NT2/D1 (cell line): ENCODE results near the gene PCDHGA7.

ENCODE experiments used
- DNase-seq: peaks from one replicate; pipeline ENCODE4 v3.0.0-alpha.2; 2011; ENCODE audit warnings: low read depth, low spot score
- H3K27me3 ChIP-seq: 2 replicates; pipeline ENCODE4 v1.6.0; 2011; ENCODE audit warnings: mild to moderate bottlenecking; ENCODE audit not compliant: insufficient read length, insufficient read depth
- H3K36me3 ChIP-seq: 2 replicates; pipeline ENCODE4 v1.6.1; 2011; ENCODE audit warnings: mild to moderate bottlenecking, low read length, mixed read lengths; ENCODE audit not compliant: insufficient read depth, insufficient read length
- H3K4me1 ChIP-seq: 2 replicates; pipeline ENCODE4 v1.5.1; 2011; ENCODE audit not compliant: insufficient read depth, insufficient read length
- H3K4me3 ChIP-seq: 2 replicates; pipeline ENCODE4 v1.5.1; 2011; ENCODE audit warnings: low read depth; ENCODE audit not compliant: insufficient read length
- H3K9ac ChIP-seq: 2 replicates; pipeline ENCODE4 v1.6.0; 2011; ENCODE audit warnings: low read depth; ENCODE audit not compliant: insufficient read length
- H3K9me3 ChIP-seq: 2 replicates; pipeline ENCODE4 v1.5.1; 2011; ENCODE audit warnings: mild to moderate bottlenecking, low read length; ENCODE audit not compliant: insufficient read depth
- SUZ12 ChIP-seq: IDR thresholded peaks from 2 replicates; pipeline ENCODE4 v1.6.1; 2011; ENCODE audit not compliant: insufficient read length, insufficient read depth; ENCODE audit errors: extremely low read depth
- YY1 ChIP-seq: IDR thresholded peaks from 2 replicates; pipeline ENCODE4 v1.6.1; 2011; ENCODE audit not compliant: insufficient read length, insufficient read depth
- ZNF274 ChIP-seq: IDR thresholded peaks from 2 replicates; pipeline ENCODE4 v1.6.1; 2011; ENCODE audit warnings: mild to moderate bottlenecking, low read depth, low read length

PCDHGA7 gene

GRCh38 chr5:141434006-141434405, 51.5 kb downstream of the PCDHGA7 start:
- Histone ChIP-seq H3K4me3 (no peak overlapping the region), H3K4me1 (no peaks in the 10 kb centered on the region), H3K27me3 (no peaks in the 10 kb centered on the region), H3K9me3 (peaks cover 18% of the 10 kb centered on the region; the same call in 1 of the 2 replicates), H3K9ac (no peak overlapping the region), H3K36me3 (no peaks in the 10 kb centered on the region)
- no peak for DNase-seq
- no peak for TF ChIP-seq YY1
- no peak for TF ChIP-seq SUZ12
- no peak for TF ChIP-seq ZNF274
